Left lobe of liver (tissue), 2 donors: Measurements from ENCODE around the gene CNBP. TPM values are rescaled to one million over a fixed set of nuclear protein-coding genes. Genes with fewer than 3 reads are reported as not detected.
A peak's percentile ranks its signal among the peaks of the same experiment; 100 is the strongest.
"Not testable (repeated sequence)": the region's sequence is repeated elsewhere in the genome, so short reads cannot be mapped to it uniquely, and the experiment has no call there.

Experiments
- ATAC-seq: fragments of 200-7000 bp; cut with Tn5 transposase; one replicate; pipeline ENCODE4 v1.9.1; 2020; ENCODE audit warnings: mild to moderate bottlenecking, moderate library complexity
- DNase-seq: peaks from one replicate; pipeline ENCODE4 v3.0.0-alpha.2; 2020; ENCODE audit warnings: low spot score
- total RNA-seq: library from RNA; stranded (reverse); gene quantifications from one replicate; pipeline ENCODE4 v1.2.1, GENCODE V29; 2021
- donor health status: DM: no; HTN: no; CAD: no; lungs with moderate emphysema.
- donor health status: DM: no; HTN: yes; CAD: no.

The CNBP gene
- total RNA-seq = 205 TPM

DNA sequence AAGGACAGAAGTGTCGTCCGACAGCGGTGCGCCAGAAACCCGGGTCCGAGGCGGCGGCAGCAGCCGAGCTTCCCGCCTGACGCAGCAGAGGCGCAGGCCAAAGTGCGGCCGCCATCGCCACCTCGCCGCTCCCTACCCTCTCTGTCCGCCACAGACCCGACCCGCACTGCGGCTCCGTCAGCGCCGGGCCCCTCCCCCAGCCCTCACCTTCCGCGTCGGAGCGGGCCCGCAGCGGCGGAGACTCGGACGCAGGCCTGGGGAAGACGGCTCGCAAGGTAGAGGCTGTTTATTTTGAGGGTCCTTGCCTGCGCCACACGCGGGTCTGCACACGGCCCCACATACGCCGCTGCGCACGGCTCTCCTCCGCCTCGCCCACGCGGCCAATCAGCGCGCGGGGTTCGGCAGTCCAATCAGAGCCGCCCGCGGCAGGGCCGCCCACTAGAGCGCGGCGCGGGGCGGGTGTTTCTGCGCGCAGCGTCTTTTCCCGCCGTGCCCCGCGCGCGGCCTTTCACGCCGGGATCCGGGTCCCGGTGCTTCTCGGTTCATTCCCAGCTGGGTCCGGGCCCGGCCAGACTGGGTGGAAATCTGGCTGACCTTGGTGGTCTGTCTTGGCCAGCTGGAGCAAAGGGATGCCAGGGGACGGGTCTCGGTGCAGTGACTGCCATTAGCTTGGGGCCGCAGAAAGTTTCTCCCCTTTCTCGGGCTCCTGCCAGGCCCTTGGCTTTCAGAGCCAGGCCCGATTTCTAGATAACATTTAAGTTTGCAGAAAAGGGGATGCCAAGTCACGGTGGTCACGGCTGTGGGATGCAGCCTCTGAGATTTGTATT, at the start of gene CNBP:
Gene CNBP (minus strand): TSS at position 328 of the 827 bp plus-strand sequence. CDS start 12,139 bp downstream, outside the sequence.
- peak; percentile 96 for ATAC-seq
- DNase-seq = peak; percentile 95

DNA sequence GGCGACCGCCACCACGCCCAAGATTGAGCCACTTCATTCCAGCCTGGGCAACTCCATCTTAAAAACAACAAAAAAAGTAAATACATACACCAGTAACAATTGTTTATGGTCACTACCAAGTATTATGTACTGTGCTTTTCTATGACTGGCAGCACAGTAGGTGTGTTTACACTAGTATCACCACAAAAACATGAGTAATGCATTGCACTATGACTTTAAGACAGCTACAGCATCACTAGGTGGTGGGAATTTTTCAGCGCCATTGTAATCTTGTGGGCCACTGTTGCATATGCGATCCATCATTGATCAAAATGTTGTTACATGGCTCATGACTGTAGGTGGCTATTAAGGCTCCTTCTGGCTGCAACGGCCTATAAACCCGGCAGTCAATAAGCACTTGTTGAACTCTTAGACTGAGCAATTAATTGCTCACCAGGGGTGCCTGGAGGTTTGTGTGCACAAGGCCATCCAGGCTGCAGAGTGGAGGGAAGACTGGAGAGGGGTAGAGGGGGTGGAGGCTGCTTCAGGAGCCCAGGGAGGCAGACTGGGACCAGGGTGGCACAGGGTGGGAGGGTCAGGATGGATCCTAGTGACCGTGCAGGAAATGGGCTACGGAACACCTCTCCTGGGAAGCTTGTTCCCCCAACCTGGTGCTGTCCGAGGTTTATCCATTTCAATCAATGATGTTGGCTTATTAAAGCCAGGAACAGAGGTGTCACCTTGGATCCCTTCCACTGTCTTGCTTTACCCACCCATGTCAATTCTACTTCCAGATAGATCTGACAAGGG, 47.8 kb upstream of the CNBP start:
- DNase-seq (no peak), ATAC-seq (no peak)

DNA sequence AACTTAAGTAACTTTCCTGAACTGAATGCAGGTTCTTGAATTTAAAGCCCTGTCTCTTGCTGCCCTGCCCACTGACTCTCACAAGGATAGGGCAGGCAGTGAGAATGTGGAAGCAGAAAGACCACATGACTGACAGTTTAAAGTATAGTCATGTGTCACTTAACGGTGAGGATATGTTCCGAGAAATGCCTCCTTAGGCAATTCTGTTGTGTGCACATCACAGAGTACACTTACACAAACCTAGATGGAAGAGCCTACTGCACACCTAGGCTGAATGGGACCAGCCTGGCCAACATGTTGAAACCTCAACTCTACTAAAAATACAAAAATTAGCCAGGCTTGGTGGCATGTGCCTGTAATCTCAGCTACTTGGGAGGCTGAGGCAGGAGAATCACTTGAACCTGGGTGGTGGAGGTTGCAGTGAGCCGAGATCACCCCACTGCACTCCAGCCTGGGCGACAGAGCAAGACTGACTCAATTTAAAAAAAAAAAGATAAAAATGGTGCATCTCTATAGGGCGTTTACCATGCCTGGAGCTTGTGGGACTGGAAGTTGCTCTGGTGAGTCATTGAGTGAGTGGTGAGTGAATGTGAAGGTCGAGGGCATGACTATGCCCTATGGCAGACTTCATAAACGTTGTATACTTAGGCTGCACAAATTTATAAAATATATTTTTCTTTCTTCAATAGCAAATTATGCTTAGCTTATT, 46.8 kb upstream of the CNBP start:
- DNase-seq (no peak), ATAC-seq (peak; percentile 31)

DNA sequence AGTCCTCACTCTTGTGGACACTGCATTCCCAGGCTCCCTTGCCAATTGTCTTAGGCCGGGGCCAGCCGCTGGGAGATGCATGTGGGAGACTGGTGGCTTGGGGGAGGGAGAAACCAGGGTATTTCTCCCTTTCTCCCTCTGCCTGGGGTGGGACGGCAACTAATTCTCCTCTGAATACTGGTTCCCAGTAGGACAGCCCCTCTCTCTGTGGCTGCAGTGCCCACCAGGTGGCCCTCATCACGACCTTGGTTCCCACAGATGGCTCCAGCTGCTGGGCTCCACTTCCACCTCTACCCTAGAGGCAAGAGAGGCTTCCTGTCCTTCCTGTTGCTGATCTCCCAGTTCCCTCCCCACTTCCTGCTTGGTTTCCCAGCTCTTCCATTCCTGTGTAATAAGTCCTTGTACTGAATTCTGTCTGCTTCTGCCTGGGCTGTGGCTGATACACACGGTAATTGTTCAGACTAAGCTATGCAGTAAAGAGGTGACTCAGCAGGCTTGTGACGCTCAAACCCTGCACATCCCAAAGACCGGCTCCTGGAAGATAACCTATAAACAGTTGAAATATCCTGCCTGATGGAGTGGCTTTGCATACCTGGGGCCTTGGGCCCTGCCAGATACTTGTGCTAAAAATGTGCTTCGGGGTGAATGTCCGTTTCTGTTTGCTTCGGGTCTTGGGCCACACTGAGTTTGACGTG, 45.3 kb upstream of the CNBP start:
- DNase-seq (no peak), ATAC-seq (no peak)

DNA sequence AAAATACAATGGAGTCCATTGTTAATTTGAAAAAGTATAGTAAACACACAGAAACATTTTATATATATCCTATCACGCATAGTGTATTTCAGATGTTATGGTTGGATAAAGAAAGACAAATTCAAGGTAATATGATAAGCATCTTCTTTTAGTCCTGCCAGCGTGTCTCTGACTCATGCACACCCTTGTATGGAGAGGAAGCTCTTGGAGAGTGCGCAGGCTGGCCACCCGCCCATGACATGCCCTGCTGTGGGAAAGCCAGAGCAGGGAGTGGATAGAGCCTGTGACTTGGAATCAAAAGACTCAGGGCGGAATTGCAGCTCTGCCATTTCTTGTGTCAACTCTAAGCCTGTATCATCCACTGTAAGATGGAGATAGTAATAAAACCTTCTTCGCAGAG, 42.7 kb upstream of the CNBP start:
- DNase-seq = peak; percentile 62
- peak; percentile 31 for ATAC-seq

DNA sequence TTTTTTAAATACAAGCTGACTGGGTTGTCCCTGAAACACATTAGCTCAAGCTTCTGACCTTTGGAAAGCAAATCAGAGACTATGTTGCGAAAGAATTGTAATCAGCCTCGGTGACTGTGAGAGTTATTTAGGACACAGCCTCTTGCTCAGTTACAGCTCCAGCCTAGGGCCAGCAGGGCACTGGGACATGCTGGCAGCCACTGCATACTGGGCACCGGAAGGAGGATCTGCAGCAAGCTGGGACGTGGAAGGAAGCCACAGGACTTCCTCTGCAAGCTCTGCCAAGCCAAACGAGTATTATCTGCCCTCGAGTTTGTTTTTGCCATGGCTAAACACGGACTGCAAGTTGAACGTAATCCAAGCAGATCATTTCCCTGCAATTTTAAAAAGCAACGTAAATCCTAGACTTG, 41.3 kb upstream of the CNBP start:
- peak; percentile 97 for DNase-seq
- ATAC-seq = peak; percentile 93

DNA sequence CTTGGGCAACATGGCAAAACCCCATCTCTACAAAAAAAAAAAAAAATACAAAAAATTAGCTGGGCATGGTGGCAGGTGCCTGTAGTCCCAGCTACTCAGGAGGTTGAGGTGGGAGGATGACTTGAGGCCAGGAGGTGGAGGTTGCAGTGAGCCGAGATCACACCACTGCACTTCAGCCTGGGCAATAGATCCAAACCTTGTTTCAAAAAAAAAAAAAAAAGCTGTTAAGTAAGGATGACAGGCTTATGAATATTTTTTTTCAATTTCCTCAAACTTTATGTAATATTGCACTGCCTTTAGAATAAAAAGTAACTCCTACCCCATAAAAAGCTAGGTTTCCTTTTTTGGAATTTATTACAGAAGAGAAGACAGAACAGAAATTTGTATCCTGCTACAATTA, 40.7 kb upstream of the CNBP start:
- peak; percentile 9 for ATAC-seq
- not testable (repeated sequence) for DNase-seq

DNA sequence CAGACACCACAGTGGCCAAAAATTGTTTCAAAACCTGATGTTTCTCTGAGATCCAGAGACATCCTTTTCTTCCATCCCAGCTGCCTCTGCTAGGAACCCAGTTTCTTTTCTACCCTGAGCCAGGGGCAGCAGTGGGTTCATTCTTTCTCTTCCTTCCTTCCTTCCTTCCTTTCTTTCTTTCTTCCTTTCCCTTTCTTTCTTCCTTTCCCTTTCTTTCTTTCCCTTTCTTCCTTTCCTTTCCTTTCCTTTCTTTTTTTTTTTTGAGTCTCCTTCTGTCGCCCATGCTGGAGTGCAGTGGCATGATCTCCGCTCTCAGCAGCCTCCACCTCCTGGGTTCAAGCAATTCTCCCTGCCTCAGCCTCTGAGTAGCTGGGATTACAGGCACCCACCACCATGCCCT, 35.0 kb upstream of the CNBP start:
- DNase-seq = no peak
- no peak for ATAC-seq

DNA sequence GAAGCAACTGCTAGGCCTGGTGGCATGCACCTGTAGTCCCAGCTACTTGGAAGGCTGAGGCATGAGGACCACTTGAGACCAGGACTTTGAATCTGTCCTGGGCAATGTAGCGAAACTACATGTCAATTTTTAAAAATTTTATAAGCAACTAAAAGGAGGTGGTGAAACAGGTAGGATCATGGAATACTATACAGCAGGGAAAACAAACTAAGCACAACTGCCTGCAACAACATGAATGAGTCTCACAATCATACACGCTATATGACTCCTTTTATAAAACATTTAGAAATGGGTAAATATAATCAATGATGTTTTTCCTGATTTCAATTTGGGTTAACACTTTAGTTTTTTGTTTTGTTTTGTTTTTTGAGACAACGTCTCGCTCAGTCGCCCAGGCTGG, 29.5 kb upstream of the CNBP start:
- DNase-seq (no peak), ATAC-seq (no peak)

DNA sequence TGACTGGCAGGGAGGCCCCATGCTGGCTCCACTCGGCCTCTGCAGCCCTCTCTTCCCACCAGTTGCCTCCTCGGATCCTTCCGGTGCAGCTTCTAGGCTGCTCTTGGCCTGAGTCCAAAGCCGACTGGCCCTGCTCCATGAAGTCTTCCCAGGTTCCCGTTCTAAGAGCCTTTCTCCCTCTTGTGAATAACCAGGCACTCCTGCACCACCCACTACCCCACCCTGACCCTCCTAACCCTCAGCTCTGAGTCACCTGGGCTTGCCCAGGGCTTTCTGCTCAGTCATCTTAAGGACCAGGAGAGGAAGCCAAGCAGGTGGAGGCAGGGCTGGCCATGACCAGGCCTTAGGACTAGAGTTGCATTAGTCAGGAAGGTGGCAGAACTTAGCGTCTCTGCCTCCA, 28.1 kb upstream of the CNBP start:
- ATAC-seq (peak; percentile 82), DNase-seq (peak; percentile 82)

DNA sequence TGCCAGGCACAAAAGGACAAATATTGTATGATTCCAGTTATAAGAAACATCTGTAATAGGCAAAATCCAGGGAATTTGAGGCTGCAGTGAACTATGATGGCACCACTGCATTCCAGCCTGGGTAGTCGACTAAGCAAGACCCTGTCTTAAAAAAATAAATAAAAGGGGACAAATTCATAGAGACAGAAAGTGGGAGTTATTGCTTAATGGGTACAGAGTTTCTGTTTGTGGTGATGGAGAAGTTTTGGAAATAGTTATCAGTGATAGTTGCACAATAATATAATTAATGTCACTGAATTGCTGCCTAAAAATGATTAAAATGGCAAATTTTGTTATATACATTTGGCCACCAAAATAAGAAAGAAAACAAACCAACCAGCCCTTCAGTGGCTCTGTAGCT, 27.6 kb upstream of the CNBP start:
- peak; percentile 57 for ATAC-seq
- no peak for DNase-seq

DNA sequence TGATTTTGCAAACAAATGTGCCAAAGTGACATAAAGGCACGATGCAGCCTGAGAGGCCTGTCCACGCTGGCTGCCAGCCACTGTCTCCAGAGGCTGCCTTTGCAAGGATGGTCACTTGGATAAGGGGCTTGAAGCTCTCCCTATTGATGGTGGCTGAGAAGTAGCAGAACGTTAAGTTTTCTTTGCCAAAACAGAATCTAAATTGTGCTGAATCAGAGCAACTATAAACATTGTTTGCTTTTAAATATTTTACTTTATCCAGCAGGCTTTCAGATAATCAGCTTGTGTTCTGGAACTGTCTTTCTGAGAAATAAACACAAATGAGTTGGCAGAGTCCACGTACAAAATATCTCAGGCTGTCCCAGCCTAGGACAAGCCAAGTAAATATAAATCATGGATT, 23.8 kb upstream of the CNBP start:
- peak; percentile 29 for ATAC-seq
- no peak for DNase-seq

DNA sequence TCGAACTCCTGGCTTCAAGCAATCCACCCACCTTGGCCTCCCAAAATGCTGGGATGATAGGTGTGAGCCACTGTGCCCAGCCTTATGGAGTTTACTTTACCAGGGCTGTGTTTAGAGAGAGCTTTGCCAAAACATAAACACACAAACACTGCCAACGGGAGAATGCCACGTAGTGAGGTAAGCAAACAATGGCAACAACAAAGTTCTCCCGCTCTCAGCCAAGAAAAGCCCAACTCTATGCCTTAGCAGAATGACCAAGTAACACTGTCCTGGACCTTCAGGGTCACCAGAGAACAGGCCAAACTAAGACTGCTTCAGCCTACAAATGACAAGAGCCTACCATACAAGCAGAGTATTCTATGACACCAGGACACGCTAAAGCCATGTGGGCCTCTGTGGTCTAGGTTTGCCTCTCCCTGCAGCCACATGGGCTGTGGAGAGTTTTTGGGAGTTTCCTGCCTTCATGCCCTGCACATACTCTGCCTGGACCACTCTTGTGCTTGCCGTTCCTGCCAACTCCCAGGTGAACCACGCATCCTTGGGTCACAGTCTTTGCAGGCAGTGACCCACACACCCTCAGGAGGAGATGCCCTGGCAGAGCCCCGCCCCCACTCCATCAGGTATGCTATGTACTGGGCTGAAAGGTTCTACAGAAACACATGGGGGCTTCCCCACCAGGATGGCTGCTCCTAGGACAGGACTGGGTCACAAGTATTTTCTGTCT, 21.6 kb upstream of the CNBP start:
- ATAC-seq (peak; percentile 82), DNase-seq (peak; percentile 74)

DNA sequence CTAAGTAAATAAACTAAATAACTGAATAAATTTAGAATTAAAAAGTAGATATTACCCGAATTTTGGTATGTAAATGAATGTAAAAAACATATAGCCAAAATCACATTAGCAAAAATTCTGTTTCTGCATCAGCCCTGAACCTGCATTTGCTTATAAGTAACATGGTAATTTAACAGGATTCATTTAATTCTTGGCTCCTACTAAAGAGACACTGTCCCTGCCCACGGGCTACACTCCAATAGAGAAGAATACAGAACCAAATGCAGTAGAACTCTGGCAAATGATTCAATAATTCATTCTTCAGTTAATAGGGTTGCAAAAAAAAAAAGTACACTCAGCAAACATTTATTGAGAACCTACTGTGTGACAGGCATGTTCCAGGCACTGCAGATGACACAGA, 20.8 kb upstream of the CNBP start:
- no peak for ATAC-seq
- DNase-seq = no peak

DNA sequence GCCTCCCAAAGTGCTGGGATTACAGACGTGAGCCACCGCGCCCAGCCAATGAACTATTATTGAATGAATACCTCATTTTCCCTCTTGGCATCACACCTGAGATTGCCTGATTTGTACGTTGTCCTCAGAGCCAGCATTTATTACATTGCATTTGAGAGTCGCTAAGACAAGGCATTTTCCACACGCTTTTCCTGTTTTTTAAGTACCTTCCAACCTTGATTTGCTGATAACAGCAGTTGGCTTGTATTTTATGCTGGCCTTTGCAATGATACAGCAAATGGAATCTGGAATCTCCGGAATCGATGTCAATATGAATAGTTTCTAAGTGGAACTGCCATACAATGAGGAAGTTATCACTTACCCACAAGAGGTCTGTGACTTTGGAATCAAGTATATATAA, 15.7 kb upstream of the CNBP start:
- peak; percentile 47 for DNase-seq
- no peak for ATAC-seq

DNA sequence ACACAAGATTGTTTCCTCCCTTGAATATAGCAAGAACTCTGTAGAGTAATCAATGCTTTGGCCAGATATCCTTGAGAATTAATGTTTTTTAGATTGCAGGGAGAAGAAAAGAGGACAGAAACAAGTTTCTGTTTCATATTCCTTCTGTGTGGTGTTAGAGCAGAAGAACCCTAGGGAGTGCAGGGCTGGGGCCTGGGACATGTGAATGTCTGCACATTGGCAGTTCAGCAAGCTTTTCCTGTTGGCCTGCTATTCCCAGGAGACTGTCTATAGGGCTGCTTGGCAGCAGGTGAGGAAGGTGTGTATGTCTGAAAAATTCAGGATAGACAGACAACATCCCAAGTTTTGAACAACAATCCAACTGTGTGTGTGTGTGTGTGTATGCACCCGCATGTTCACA, 13.6 kb upstream of the CNBP start:
- DNase-seq (peak; percentile 31), ATAC-seq (no peak)

DNA sequence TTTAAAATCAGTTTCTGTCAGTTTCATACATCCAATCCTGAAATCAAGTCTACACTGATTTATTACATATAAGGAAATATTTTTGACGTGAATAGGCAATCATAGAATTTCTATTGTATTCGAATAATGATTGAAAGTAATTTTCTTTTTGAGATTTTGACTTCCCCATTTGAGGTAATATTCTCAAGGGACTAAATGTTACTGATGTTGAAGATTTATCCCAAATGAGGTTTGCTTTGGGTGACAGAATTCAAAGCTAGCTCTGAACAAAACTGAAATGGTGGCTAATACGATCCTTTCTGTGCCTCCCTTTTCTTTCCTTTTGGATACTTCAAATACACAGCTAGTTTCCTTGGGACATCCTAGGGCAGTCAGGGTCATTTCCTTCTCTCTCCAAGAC, 12.9 kb upstream of the CNBP start:
- no peak for ATAC-seq
- DNase-seq = no peak

DNA sequence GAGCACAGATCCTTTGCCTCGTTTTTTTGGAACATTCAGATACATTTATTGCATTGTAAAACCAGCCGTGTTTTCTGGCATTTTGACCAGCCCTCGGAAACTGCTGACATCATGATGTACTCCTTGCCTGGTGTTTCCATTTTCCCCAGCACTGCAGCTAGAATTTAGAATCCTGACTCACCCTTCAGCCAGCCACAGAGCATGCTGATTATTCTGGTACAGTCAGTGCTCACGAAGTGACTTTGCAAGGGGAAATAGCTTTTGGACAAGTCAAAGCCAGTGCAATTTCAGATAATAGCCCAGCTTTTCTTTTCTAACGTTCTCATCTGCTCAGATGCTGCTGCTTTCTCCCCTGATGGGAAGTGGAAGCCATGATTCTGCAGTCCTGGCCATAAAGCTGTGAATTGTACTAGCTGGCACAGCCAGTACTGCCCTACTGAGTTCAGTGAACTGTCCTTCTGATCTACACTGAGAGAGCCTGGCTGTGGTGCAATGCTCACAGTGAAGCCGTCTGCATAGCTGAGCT, 12.1 kb upstream of the CNBP start:
- ATAC-seq (peak; percentile 97), DNase-seq (peak; percentile 73)

DNA sequence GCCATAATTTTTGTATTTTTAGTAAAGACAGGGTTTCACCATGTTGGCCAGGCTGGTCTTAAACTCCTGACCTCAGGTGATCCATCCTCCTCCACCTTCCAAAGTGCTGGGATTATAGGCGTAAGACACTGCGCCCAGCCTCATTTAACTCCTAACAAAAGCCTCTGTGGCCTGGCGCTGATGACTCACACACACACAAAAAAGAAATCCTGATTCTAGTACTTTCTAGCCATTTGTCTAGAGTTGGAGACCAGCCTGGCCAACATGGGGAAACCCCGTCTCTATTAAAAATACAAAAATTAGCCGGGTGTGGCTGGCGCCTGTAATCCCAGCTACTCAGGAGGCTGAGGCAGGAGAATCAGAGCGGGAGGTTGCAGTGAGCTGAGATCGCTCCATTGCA, 6.1 kb upstream of the CNBP start:
- DNase-seq, ATAC-seq: not testable (repeated sequence)

DNA sequence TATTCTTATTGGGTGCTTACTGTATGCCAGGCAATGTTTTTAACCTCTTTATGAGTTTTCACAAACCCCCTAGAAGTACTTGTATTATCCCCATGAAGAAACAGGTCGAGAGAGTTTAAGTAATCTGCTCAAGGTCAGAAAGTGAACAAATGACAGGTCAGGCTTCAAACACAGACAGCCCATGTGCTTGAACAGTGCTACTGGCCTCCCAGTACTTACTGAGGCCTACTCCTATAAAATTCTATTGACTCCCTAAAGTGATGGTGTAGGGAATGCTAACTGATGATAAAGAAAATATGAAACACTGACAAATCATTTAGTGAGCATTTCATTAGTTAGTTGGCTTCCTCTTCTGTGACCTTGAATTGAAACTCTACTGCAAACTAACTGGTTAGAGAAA, 4.2 kb upstream of the CNBP start:
- DNase-seq (no peak), ATAC-seq (no peak)
